Stimulated activated CD4-positive, alpha-beta T cell treated with anti-CD3 and anti-CD28 coated beads, Interleukin-1b, Interleukin-23, amount 100 ng/mL, for 24 hours (primary cell): Measurements from ENCODE around the gene GPR35.
"Not testable (repeated sequence)": the region's sequence is repeated elsewhere in the genome, so short reads cannot be mapped to it uniquely, and the experiment has no call there.

ENCODE experiments used
- DNase-seq, 4 experiments: peaks; one replicate each; pipeline ENCODE4 v3.0.0-alpha.2; 2020; ENCODE audit warnings: low read depth in 4 of 4, low spot score in 1 of 4

GPR35 gene

DNA sequence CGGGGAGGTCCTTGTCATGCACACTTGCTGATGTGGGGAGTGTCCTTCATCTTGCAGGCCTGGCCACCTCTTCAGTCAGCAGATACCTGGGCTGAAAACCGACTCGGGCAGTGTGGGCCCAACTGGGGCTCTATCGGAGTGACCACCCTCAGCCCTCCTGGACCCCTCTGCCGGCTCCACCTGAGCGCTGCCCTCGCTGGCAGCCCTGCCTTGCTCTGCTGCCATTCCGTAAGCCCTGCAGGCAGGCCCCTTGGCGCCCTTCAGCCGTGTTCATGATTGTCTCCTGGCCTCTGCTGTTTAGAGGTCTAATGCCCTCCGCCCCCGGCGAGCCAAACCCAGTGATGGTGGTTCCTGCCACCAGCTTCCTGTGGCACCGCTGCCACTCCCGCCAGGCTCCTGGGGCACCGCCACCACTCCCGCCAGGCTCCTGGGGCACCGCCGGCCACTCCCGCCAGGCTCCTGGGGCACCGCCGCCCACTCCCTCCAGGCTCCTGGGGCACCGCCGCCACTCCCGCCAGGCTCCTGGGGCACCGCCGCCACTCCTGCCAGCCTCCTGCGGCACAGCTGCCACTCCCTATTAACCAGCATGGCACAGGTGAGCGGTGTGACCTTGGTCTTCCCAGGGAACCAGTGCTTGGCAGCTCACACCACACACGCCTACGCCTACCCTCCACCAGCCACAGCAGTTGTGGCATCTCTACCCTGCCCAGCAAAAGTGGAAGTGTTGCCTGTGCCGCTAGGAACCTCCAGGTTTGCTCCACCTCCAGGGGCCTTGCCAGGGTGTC is 22.8 kb upstream of the GPR35 start:
- no peak for DNase-seq

DNA sequence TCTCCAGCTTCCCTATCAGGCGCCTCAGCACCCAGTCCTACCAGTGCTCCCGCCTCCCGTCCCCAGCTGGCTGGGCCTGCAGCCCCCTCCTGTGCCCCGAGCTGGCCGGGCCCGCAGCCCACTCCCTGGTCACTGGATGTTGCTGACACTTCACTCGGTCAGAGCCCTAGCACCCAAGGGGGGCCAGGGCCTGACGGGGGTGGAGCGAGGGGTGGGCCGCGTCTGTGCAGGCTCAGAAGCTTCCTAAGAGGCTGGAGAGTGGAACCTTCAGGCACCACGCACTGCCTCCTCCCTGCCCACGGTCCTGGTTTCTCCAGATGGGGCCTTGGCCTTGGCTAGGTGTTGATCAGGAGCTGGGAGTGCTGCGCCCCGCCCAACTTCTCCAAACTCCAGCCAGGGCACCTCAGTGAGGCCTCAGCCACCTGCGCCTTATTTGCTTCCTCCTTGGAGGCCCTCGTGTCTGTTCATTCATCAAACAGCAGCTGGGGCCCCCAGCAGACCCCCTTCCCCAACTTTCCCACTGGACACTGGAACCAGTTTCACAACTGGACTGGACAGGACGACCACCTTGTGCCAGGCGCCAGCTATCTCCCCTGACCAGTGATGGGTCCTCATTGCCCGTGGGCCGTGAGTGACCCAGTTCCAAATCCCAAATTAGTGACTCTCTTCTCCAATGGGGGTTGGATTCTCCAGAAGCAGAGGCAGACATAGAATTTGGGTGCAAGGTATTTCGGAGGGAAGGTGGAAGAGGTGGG is 22.0 kb upstream of the GPR35 start:
- no peak for DNase-seq

DNA sequence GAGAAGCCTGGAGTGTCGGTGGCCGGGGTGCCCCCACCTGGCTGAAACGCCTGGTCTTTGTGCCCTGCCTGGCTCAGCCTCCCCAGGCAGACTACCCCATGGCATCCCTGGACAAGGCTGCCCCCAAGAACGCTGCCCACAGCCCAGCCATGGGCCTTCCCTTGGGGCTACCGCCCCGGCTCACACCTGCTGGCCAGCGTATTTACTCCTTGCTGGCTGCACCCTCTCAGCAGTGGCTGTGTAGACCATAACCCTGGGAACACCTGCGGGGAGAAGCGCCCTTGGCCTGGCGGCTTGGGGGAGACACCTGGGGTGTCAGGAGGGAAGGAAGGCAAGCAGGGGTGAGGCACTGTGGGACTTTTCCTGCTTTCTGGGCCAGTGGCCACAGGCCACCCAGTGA is 21.4 kb upstream of the GPR35 start:
- no peak for DNase-seq

DNA sequence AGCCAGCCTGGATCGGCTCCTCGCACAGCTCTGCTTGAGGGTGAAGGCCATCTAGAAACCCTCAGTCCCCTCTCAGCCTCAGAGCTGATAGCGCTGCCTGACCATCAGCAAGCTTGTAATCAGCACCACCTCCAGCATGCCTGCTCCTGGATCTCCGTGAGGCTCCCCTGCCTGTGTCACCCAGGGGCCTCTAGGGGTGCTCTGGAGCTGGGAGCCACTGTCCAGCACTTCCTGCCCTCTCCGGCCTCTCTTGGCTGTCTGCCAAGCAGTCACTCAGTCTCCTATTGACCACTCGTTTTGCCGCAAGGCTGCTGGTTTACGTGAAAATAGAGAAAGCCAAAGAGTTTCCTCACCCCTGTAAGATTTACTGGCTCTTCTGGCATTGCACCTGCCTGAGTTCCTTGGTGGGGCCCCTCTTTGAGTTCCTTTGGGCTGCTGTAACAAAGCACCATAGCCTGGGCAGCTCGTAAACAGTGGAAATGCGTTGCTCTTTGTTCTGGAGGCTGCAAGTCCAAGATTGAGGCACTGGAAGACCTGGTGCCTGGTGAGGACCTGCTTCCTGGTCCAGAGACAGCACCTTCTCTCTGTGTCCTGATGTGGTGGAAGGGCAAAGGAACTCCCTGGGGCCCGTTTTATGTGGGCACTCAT is 20.9 kb upstream of the GPR35 start:
- DNase-seq, result no peak

DNA sequence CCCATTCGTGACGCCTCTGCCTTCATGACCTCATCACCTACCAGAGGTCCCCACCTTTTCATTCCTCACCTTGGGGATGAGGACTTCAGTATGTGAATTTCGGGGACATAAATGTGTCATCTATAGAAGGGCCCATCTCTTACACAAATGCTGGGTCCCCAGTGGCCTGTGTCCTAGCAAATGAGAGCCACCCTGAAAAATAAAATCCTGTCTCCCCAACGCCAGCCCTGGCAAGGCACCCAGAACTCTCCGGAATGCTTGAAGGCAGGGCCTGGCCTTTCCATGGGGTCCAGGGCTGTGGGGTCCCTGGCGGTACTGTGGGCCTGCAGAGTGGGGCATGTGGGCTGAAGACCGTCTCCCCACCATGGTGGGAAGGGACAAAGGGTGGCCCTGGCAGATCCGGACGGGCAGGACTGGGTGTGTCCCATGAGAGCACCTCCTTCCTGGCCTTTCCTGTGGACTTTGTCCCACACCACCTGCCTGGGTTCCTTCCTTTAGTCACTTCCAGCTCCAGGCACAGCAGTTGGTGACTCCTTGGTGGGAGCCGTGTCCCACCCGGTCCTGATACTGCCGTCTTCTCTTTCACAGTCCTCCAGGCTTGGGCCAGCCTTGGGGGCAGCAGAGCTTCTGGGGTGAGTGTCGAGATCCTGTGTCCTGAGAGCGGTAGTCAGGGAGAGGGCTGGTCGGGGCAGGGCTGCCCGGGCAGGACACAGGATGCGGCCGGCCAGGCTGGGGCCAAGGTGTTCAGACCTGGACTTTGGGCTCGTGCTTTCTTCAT is 20.2 kb upstream of the GPR35 start:
- no peak for DNase-seq

DNA sequence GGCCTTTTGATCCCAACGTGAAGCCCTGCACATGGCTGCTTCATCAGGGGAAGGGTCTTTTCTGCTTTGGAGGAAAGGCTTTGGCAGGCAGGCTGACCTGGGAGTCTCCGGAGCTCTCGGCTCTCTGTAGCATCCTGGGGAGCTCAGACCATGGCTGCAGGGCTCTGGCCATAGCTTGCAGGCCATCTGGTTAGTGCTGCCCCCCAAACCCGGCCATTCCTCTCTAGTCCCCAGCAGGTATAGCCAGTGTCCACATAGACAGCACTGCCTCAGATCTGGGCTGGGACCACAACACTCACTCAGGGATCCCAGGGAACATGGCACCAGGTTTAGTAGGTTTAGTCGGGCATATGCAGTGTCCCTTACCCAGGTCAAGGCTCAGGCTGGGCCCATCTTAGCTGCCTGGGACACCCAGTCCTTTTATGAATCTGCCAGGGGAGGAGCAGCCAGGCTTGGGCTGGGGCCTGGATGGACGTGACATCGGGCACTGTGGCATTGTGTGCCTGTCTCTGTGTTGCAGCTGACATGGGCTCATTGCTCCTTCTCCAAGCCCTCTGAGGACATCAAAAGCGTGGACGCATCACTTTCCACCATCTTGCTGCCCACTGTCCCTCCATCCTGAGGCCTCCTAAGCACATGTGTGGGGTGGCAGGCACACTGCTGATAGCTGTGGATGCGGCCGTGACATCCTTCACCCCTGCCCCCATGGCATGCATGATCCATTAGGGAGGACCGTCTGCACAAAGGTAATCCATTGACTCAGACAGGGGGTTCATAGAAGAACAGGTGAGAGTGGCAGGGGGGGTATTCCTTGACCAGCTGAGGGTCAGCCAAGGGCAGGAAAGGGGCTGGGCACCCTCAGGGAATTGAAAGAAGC is 19.2 kb upstream of the GPR35 start:
- no peak for DNase-seq

DNA sequence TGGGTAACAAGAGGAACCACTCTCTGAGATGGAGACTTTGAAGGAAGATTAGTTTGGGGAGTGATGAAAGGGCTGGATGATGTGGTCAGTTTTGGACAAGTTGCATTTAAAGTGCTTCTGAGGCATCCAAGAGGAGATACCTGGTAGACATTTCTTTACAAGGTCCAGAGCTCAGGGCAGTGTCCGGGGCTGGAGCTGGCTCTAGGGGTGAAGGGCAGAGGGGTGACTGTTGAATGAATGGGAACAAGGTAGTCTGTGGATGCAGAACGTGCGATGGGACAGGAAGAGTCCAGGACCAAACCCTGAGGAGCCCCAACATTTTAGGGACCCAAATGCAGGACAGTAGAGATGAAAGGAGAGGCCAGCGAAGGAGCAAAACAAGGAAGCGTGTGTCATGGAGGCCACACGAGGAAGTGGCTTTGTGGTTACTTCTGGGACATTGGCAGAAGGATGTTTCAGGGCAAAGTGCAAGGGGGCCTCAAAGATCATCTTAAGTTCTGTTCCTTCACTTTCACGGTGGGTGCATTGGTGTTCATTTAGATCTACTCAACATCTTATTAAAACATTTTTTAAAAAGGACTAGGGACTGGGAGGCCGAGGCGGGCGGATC is 13.6 kb upstream of the GPR35 start:
- DNase-seq, result no peak

DNA sequence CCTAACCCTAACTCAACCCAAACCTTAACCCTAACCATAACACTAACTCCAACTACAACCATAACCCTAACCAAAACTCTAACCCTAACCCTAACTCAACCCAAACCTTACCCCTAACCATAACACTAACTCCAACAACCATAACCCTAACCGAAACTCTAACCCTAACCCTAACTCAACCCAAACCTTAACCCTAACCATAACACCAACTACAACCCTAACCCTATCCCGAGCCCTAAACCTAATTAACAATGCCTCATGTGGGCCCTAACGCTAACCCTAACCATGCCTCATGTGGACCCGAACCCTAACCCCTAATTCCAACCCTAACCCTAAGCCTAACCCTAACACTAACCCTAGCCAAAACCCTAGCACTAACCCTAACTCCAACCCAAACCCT is 11.5 kb upstream of the GPR35 start:
- DNase-seq, result no peak

DNA sequence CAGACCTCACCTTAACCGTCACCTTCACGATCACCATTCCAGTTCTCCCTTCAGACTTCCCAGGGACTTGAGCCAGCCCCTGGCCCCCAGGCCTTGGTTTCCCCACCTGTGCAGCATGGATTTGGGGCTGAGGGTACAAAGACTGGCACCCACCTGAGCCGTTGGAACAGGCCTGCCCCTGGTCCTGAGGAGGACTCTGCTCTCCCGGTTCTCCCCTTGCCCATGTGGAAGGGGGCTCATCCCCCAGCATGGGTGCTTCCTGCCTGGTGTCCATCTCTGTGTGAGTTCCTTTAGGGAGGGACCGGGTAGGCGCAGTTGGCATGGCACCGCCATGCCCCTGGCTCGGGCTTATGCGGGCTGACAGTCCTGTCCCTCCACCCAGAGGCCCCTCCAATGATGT is 10.9 kb upstream of the GPR35 start:
- no peak for DNase-seq

DNA sequence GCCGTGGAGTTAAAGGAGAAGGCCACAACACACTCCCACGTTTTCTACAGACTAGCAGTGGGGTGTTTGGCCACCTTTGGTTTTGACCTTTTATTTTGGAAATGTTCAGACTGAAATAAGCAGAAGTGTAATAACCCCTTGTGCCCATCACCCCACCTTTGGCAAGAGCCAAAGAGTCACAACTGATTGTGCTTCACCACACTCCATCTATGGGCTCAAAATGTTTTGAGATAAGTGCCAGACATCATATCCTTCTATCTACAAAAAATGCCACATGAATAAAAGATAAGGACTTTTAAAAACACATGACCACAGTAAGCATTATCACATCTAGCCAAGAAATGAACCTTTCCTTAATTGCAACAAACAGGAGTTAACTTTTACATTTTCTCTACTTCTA is 9.9 kb upstream of the GPR35 start:
- DNase-seq, result no peak

DNA sequence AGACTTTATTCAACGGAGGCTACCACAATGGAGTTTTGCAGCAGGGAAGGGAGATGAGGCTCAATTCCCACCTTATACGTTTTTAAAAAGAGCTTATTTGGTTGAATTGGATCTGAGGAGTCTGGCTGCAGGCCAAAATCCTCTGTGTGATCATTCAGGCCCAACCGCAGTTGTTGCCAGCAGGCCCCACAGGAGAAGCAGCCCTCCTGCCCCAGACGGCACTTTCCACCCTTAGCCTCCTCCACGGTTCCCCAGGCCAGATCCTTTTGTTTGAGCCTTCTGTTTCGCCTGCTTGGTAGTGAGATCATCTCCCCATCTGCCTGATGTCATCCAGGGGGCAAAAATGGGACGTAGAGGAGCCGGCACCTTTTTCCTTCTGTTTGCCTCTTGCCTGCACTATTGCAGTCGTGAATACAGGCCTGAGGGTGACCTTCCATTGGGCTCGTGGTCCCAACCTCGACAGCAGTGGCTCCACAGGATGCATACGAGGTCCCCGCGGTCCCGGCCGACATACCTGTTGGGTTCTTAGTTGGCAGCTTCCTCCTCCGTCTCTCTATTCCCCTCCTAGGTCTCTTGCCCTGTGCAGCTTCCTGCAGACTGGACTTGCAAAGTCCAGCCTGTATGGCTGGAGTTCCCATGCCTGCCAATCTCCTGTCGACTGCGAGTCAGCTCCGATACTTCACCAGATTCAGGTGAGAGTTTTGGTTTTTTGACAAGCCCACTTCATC is 9.3 kb upstream of the GPR35 start:
- DNase-seq, result no peak

DNA sequence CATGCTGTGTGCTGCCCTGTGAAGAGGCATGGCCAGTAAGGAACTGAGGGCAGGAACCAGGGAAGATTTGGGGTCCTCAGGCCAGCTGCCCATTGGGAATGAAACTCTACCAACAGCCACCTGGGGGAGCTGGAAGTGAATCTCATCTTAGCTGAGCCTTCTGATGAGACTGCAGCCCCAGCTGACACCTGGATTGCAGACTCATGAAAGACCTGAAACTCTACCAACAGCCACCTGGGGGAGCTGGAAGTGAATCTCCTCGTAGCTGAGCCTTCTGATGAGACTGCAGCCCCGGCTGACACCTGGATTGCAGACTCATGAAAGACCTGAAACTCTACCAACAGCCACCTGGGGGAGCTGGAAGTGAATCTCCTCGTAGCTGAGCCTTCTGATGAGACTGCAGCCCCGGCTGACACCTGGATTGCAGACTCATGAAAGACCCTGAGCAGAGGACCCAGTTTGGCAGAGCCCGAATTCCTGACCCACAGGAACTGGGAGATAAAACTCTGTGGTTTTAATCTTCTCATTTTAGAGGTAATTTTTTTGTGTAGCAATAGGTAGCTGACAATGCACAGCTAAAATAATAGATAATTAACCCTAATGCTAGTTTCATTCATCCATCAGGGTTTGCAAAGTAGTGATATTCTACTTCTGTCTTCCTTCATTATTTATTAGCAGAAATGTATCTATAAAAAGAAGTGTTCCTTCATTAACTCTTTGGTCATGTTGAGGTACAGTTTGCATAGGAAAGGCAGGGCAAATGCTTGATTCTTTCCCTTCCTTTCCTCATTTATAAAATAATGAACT is 8.2 kb upstream of the GPR35 start:
- DNase-seq, result not testable (repeated sequence)

DNA sequence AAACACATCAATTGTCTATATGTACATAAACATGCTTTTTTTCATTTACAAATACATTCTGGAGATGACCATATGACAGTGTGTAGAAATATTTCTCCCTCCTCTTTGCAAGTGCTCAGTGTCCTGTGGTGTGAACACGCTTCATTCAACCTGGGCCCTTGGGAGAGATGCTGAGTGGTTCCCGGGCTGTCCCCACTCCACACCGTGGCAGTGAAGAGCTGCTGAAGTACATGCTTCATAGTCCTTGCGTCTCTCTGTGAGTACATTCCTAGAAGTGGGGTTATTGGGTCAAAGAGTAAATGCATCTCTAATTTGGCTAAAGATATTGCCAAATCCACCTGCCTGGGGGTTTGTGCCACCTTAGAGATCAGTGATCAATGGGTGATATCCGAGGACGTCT is 6.5 kb upstream of the GPR35 start:
- no peak for DNase-seq

DNA sequence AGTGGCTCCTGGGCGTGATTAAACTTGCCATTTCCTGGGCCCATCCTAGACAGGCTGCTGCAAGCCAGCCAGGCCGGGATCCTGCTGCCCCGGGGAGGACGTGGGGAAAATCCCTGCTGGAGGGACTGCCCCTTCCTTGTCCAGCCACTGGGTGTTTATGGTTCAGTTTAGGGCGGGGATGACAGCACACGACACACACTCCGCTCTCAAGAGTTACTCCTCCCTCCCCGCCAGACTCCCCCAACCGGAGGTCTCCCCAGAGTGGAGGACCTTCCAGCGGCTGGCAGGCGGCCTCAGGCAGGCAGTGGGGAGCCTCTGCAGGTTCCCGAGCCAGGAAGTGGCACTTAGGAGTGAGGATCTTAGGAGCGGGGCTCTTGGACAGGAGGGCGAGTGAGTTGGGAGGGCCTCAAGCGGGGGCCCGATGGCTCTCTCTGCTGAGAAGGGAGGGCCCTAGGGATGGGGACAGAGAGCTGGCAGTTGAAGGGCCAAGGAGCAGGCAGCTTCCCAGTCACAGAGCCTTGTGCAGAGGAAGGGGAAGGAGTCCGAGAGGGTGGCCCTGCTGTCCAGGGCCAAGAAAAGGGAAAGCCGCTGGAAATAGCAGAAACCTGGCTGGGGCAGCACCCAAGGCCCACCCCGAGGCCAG is 5.7 kb upstream of the GPR35 start:
- no peak for DNase-seq

DNA sequence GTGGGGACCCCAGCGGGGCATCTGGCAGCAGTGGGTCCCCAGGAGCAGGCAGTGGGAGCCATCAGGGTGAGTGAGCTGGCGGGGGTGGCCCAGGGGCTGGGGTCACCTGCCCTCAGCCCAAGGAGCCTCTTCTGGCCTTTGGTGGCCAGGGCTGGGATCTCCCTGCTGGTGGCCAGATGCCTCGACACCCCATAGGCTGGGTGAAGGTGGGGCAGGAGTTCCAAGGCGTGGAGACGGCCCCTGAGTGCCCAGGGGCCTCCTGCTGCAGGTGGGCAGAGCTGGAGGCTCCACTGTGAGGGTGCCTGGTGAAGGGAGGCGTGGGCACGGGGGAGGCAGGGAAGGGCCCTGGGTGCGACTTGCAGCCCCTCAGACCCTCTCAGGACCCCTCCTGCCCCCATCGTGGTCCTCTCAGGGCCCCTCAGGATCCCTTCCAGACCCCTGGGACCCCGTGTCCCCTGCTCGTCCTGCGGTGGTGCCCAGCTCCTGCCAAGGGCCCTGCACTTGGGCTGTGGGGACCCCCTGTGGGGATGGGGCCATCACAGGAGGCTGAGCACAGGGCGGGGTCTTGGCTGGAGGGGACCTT is 5.0 kb upstream of the GPR35 start:
- no peak for DNase-seq

DNA sequence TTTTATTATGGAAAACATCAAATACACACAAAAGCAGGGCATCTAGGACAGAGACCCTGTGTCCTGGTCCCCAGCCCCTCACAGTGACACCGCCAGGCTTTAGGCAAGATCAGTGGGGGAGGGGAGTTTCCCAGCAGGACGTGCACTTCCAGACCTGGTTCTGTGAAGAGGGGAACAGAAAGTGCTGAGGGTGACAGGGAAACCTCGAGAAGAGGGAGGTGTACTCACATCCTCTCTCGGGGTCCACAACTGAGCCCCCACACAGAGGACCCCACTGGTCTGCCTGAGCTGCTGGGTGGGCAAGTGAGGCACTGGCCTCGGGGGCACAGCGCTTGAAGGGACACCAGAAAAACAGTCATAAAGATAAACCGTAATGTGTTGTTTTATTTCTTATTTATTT is 4.4 kb upstream of the GPR35 start:
- DNase-seq, result no peak

DNA sequence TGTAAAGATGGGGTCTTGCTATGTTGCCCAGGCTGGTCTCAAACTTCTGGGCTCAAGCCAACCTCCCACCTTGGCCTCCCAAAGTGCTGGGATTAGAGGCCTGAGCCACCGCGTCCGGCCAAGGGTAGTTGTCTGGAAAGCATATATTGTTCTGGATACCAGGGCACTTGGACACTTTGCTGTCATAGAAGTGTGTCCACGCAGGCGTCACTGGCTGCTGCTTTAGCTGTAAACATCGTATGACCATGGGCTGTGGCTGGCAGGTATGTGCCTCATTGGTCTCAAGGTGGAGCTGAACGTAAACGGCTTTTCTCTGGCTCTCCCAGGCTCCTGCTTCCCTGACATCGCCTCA is 3.2 kb upstream of the GPR35 start:
- no peak for DNase-seq
